ENCODE results near the gene NTMT2. TPM values are rescaled to one million over a fixed set of nuclear protein-coding genes. Genes with fewer than 3 reads are reported as not detected.

Gene NTMT2
- total and polyA plus RNA-seq, 4 donors, result not detected

GRCh38 chr1:170150921-170151320, 5.2 kb downstream of the NTMT2 start:
- no peak overlapping the region for H3K27ac ChIP-seq (ENCODE audit: low read depth in 1 of 2, low read length in 1 of 2)
- H3K27me3 ChIP-seq (ENCODE audit: control insufficient read depth in 3 of 3, insufficient read depth in 3 of 3, low read length in 2 of 3), result peaks cover 0 to 2% (median 0%) of the 10 kb centered on the region in 3 donors
- WGBS, 2 donors, result 77 to 84% methylated on average over 2 of the region's 2 CpGs
- H3K4me3 ChIP-seq, result no peak overlapping the region
- ATAC-seq (ENCODE audit: insufficient read depth, low FRiP score) (no peak), DNase-seq (no peak)
- no peaks in the 10 kb centered on the region for H3K36me3 ChIP-seq (ENCODE audit: control insufficient read depth in 4 of 4, insufficient read depth in 4 of 4, low read length in 4 of 4)
- H3K9me3 ChIP-seq (ENCODE audit: control insufficient read depth in 4 of 4, insufficient read depth in 3 of 4, low read length in 3 of 4), result peaks cover 0 to 6% (median 3%) of the 10 kb centered on the region in 4 donors
- no peak for TF ChIP-seq CTCF (IDR thresholded peaks at IDR 0.05; ENCODE audit: control extremely low read depth, extremely low read depth)
- no peaks in the 10 kb centered on the region for H3K4me1 ChIP-seq (ENCODE audit: control insufficient read depth in 5 of 5, insufficient read depth in 5 of 5, low read length in 5 of 5)
- H3K9ac ChIP-seq (ENCODE audit: insufficient read depth in 1 of 2, low read length in 2 of 2), result no peak overlapping the region

- Histone ChIP-seq H3K27me3 (ENCODE audit: control insufficient read depth in 3 of 3, insufficient read depth in 3 of 3, low read length in 2 of 3) (peaks cover 0 to 2% (median 0%) of the 10 kb centered on the region in 3 donors), H3K27ac (ENCODE audit: low read depth in 1 of 2, low read length in 1 of 2) (no peak overlapping the region), H3K9ac (ENCODE audit: insufficient read depth in 1 of 2, low read length in 2 of 2) (no peak overlapping the region), H3K36me3 (ENCODE audit: control insufficient read depth in 4 of 4, insufficient read depth in 4 of 4, low read length in 4 of 4) (no peaks in the 10 kb centered on the region), H3K9me3 (ENCODE audit: control insufficient read depth in 4 of 4, insufficient read depth in 3 of 4, low read length in 3 of 4) (peaks cover 0 to 6% (median 3%) of the 10 kb centered on the region in 4 donors), H3K4me1 (ENCODE audit: control insufficient read depth in 5 of 5, insufficient read depth in 5 of 5, low read length in 5 of 5) (no peaks in the 10 kb centered on the region), H3K4me3 (no peak overlapping the region)
- no peak for TF ChIP-seq CTCF (IDR thresholded peaks at IDR 0.05; ENCODE audit: control extremely low read depth, extremely low read depth)
- 82 to 93% methylated on average over 1 of the region's 1 CpG for WGBS, 2 donors
- DNase-seq (no peak), ATAC-seq (ENCODE audit: insufficient read depth, low FRiP score) (no peak)
These were observed 7.7 kb downstream of the NTMT2 start for GRCh38 chr1:170153417-170153816.

GRCh38 chr1:170155055-170155454, 9.3 kb downstream of the NTMT2 start:
- WGBS, 2 donors, result 94 to 96% methylated on average over 1 of the region's 1 CpG
- Histone ChIP-seq H3K27me3 (ENCODE audit: control insufficient read depth in 3 of 3, insufficient read depth in 3 of 3, low read length in 2 of 3) (no peaks in the 10 kb centered on the region), H3K36me3 (ENCODE audit: control insufficient read depth in 4 of 4, insufficient read depth in 4 of 4, low read length in 4 of 4) (no peaks in the 10 kb centered on the region), H3K4me3 (no peak overlapping the region), H3K9me3 (ENCODE audit: control insufficient read depth in 4 of 4, insufficient read depth in 3 of 4, low read length in 3 of 4) (peaks cover 0 to 6% (median 3%) of the 10 kb centered on the region in 4 donors), H3K9ac (ENCODE audit: insufficient read depth in 1 of 2, low read length in 2 of 2) (no peak overlapping the region), H3K27ac (ENCODE audit: low read depth in 1 of 2, low read length in 1 of 2) (no peak overlapping the region), H3K4me1 (ENCODE audit: control insufficient read depth in 5 of 5, insufficient read depth in 5 of 5, low read length in 5 of 5) (no peaks in the 10 kb centered on the region)
- ATAC-seq (ENCODE audit: insufficient read depth, low FRiP score) (no peak), DNase-seq (no peak)
- no peak for TF ChIP-seq CTCF (IDR thresholded peaks at IDR 0.05; ENCODE audit: control extremely low read depth, extremely low read depth)

- H3K27me3 ChIP-seq (ENCODE audit: control insufficient read depth in 3 of 3, insufficient read depth in 3 of 3, low read length in 2 of 3), result no peaks in the 10 kb centered on the region
- no peak overlapping the region for H3K9ac ChIP-seq (ENCODE audit: insufficient read depth in 1 of 2, low read length in 2 of 2)
- peaks cover 0 to 6% (median 3%) of the 10 kb centered on the region in 4 donors for H3K9me3 ChIP-seq (ENCODE audit: control insufficient read depth in 4 of 4, insufficient read depth in 3 of 4, low read length in 3 of 4)
- H3K4me3 ChIP-seq, result no peak overlapping the region
- no peaks in the 10 kb centered on the region for H3K4me1 ChIP-seq (ENCODE audit: control insufficient read depth in 5 of 5, insufficient read depth in 5 of 5, low read length in 5 of 5)
- TF ChIP-seq CTCF (IDR thresholded peaks at IDR 0.05; ENCODE audit: control extremely low read depth, extremely low read depth), result no peak
- ATAC-seq (ENCODE audit: insufficient read depth, low FRiP score), result no peak
- 81 to 90% methylated on average over 2 of the region's 2 CpGs for WGBS, 2 donors
- H3K27ac ChIP-seq (ENCODE audit: low read depth in 1 of 2, low read length in 1 of 2), result no peak overlapping the region
- H3K36me3 ChIP-seq (ENCODE audit: control insufficient read depth in 4 of 4, insufficient read depth in 4 of 4, low read length in 4 of 4), result no peaks in the 10 kb centered on the region
- no peak for DNase-seq
These were observed 10.8 kb downstream of the NTMT2 start for GRCh38 chr1:170156594-170156993.

Measured in lung (tissue), 12 donors.